Lung (tissue), 12 donors: ENCODE results near the gene ZNF740. TPM values are rescaled to one million over a fixed set of nuclear protein-coding genes. Genes with fewer than 3 reads are reported as not detected.
"Not testable (repeated sequence)": the region's sequence is repeated elsewhere in the genome, so short reads cannot be mapped to it uniquely, and the experiment has no call there.

Experiments used
- ATAC-seq: fragments of 200-7000 bp; cut with Tn5 transposase; one replicate; pipeline ENCODE4 v1.9.1; 2020; ENCODE audit warnings: moderate number of reproducible peaks; ENCODE audit not compliant: insufficient read depth, low FRiP score
- DNase-seq, 3 donors: peaks; one replicate each; pipeline ENCODE4 v3.0.0-alpha.2; 2013 to 2017
- H3K27ac ChIP-seq, 2 donors: one replicate each; pipeline ENCODE4 v1.5.1; 2013; ENCODE audit warnings: mild to moderate bottlenecking in 2 of 2, moderate library complexity in 2 of 2, control low read depth in 1 of 2, inconsistent platforms in 1 of 2, low read depth in 1 of 2, low read length in 1 of 2
- H3K27me3 ChIP-seq, 3 donors: one replicate each; pipeline ENCODE4 v1.5.1; 2013; ENCODE audit warnings: low read length in 2 of 3; ENCODE audit not compliant: control insufficient read depth in 3 of 3, insufficient read depth in 3 of 3
- H3K36me3 ChIP-seq, 4 donors: one replicate each; pipeline ENCODE4 v1.5.1; 2013; ENCODE audit warnings: low read length in 4 of 4, mild to moderate bottlenecking in 1 of 4, moderate library complexity in 1 of 4; ENCODE audit not compliant: control insufficient read depth in 4 of 4, insufficient read depth in 4 of 4
- H3K4me1 ChIP-seq, 5 donors: one replicate each; pipeline ENCODE4 v1.5.1; 2013; ENCODE audit warnings: low read length in 5 of 5, mild to moderate bottlenecking in 2 of 5, moderate library complexity in 1 of 5; ENCODE audit not compliant: control insufficient read depth in 5 of 5, insufficient read depth in 5 of 5
- H3K4me3 ChIP-seq: one replicate; pipeline ENCODE4 v1.5.1; 2013; ENCODE audit warnings: mild to moderate bottlenecking, control low read depth, moderate library complexity
- H3K9ac ChIP-seq, 2 donors: one replicate each; pipeline ENCODE4 v1.5.1; 2013; ENCODE audit warnings: low read length in 2 of 2, control low read depth in 1 of 2; ENCODE audit not compliant: insufficient read depth in 1 of 2
- H3K9me3 ChIP-seq, 4 donors: one replicate each; pipeline ENCODE4 v1.5.1; 2013; ENCODE audit warnings: low read length in 3 of 4, mild to moderate bottlenecking in 1 of 4, moderate library complexity in 1 of 4; ENCODE audit not compliant: control insufficient read depth in 4 of 4, insufficient read depth in 3 of 4
- WGBS, 2 donors: extraction: QIAGEN DNeasy Blood & Tissue Kit; methylation state at CpG; one replicate each; pipeline ENCODE4 v1.1.7; 2013; 5-methylcytosine and 5-hydroxymethylcytosine counted together
- polyA plus RNA-seq, 2 donors: library from polyadenylated mRNA; stranded (reverse); fragments of 200-250 nt; gene quantifications; one replicate each; pipeline ENCODE4 v1.2.1, GENCODE V29; 2013
- total RNA-seq, 2 donors: library from RNA; depleted of rRNA in 1 of 2; stranded (reverse); fragments of >200 nt in 1 of 2; gene quantifications; one replicate each; pipeline ENCODE4 v1.2.1, GENCODE V29; 2014 to 2021
- TF ChIP-seq, protein P1 (sequence below): IDR thresholded peaks from 2 replicates; pipeline ENCODE4 v1.5.1; 2012; ENCODE audit warnings: mild to moderate bottlenecking; ENCODE audit errors: control extremely low read depth, extremely low read depth
- donor health status: control.
- donor health status: control.
- donor health status: Bipolar disorder and iron deficiency.
- donor health status: healthy.
- donor health status: DM: yes; HTN: yes; CAD: no.

ZNF740 gene
- total and polyA plus RNA-seq, 4 donors, result 7.8 to 37.4 (median 18.3) TPM

DNA sequence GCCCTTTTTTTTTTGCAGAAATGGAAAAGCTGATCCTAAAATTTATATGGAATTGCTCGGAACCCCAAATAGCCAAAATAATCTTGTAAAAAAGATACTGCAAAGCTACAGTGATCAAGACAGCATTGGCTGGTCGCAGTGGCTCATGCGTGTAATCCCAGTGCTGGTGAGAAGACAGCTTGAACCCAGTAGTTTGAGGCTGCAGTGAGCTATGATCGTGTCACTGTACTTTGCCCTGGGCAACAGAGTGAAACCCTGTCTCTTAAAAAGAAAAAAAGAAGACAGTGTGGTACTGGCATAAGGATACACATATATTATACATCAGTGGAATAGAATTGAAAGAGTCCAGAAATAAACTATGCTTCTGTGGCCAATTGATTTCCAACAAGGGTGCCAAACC is 21.1 kb downstream of the ZNF740 start:
- Histone ChIP-seq H3K36me3 (no peaks in the 10 kb centered on the region), H3K4me1 (peaks cover 0 to 10% (median 0%) of the 10 kb centered on the region in 5 donors), H3K27ac (no peak overlapping the region), H3K4me3 (no peak overlapping the region), H3K9me3 (no peaks in the 10 kb centered on the region), H3K9ac (no peak overlapping the region), H3K27me3 (no peaks in the 10 kb centered on the region)
- TF ChIP-seq, protein P1, sequence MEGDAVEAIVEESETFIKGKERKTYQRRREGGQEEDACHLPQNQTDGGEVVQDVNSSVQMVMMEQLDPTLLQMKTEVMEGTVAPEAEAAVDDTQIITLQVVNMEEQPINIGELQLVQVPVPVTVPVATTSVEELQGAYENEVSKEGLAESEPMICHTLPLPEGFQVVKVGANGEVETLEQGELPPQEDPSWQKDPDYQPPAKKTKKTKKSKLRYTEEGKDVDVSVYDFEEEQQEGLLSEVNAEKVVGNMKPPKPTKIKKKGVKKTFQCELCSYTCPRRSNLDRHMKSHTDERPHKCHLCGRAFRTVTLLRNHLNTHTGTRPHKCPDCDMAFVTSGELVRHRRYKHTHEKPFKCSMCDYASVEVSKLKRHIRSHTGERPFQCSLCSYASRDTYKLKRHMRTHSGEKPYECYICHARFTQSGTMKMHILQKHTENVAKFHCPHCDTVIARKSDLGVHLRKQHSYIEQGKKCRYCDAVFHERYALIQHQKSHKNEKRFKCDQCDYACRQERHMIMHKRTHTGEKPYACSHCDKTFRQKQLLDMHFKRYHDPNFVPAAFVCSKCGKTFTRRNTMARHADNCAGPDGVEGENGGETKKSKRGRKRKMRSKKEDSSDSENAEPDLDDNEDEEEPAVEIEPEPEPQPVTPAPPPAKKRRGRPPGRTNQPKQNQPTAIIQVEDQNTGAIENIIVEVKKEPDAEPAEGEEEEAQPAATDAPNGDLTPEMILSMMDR, result no peak
- WGBS, 2 donors, result 93 to 98% methylated on average over 4 of the region's 4 CpGs
- ATAC-seq, result no peak
- no peak for DNase-seq

DNA sequence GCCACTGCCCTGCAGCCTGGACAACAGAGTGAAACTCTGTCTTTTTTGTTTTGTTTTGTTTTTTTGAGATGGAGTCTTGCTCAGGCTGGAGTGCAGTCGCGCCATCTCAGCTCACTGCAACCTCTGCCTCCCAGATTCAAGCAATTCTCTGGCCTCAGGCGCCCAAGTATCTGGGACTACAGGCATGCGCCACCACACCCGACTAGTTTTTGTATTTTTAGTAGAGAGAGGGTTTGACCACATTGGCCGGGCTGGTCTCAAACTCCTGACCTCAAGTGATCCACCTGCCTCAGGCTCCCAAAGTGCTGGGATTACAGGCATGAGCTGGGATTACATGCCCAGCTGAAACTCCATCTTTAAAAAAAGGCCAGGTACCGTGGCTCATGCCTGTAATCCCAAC is 21.8 kb downstream of the ZNF740 start:
- peaks cover 0 to 10% (median 0%) of the 10 kb centered on the region in 5 donors for H3K4me1 ChIP-seq
- not testable (repeated sequence) for H3K9me3 ChIP-seq, H3K4me3 ChIP-seq, DNase-seq, H3K9ac ChIP-seq, ATAC-seq, H3K27me3 ChIP-seq, H3K36me3 ChIP-seq, H3K27ac ChIP-seq
- 93 to 94% methylated on average over 7 of the region's 7 CpGs for WGBS, 2 donors

DNA sequence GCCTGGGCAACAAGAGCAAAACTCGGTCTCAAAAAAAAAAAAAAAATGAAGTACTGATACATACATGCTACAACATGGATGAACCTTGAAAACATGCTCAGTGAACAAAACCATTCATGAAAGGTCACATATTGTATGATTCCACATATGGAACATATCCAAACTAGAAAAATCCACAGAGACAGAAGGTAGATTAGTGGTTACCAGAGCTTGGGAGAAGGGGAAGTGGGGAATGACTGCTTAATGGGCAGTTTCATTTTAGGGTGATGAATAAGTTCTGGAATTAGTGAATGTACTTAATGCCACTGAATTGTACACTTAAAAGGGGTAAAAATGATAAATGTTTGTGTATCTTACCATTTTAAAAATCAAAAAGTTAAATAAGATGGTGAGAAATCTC is 23.8 kb downstream of the ZNF740 start:
- ATAC-seq, result no peak
- Histone ChIP-seq H3K36me3 (no peaks in the 10 kb centered on the region), H3K4me3 (no peak overlapping the region), H3K9ac (no peak overlapping the region), H3K27ac (no peak overlapping the region), H3K4me1 (peaks cover 0 to 9% (median 0%) of the 10 kb centered on the region in 5 donors), H3K27me3 (no peaks in the 10 kb centered on the region), H3K9me3 (no peaks in the 10 kb centered on the region)
- WGBS, 2 donors, result 100% methylated on average over 1 of the region's 1 CpG
- TF ChIP-seq, protein P1, result no peak
- no peak for DNase-seq

DNA sequence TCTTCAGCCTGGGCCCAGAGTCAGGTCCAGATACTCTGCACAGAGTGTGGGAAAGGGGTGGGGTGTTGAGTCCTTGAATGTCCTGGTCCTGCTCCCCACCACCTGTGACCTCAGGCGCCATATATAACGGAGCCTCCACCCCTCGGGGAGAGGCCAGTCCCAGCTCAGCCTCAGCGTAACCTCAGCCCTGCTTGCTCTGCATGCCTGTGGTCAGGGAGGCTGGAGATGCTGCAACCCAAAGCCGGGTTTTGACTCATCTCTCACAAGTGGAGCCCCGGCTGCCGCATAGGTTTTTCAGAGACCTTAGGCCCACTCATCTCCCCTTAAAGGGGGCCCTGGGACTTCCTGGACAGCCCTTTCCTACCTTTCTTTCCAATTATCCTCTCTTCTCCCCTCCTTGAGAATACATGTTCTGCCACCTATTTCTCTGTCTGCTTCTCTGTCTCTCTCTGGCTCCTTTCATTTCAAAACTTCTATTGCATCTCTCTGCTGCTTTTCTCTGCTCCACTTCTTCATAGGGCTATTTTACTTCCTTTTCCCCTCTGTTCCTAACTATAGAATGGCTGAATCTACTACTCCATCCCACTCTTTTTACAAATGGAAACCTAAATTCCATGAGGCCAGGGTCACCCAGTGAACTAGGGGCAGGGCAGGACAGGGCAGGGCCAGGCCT is 25.4 kb downstream of the ZNF740 start:
- no peak for DNase-seq
- no peak overlapping the region for H3K27ac ChIP-seq
- 55 to 69% methylated on average over 7 of the region's 7 CpGs for WGBS, 2 donors
- no peaks in the 10 kb centered on the region for H3K27me3 ChIP-seq
- H3K4me3 ChIP-seq, result no peak overlapping the region
- TF ChIP-seq, protein P1, result no peak
- peaks cover 0 to 7% (median 5%) of the 10 kb centered on the region in 4 donors for H3K36me3 ChIP-seq
- H3K9ac ChIP-seq, result no peak overlapping the region
- no peaks in the 10 kb centered on the region for H3K9me3 ChIP-seq
- H3K4me1 ChIP-seq, result peaks cover 0 to 5% (median 0%) of the 10 kb centered on the region in 5 donors
- peak; percentile 43 for ATAC-seq
